HG02759 (cell line): Measurements from ENCODE around the gene SBF1.

Source experiments
- ATAC-seq: cut with Tn5 transposase; IDR thresholded peaks from one replicate; pipeline ENCODE4 v1.9.1; 2021; ENCODE audit warnings: mild to moderate bottlenecking, moderate library complexity; ENCODE audit not compliant: unreplicated experiment

SBF1 gene

DNA sequence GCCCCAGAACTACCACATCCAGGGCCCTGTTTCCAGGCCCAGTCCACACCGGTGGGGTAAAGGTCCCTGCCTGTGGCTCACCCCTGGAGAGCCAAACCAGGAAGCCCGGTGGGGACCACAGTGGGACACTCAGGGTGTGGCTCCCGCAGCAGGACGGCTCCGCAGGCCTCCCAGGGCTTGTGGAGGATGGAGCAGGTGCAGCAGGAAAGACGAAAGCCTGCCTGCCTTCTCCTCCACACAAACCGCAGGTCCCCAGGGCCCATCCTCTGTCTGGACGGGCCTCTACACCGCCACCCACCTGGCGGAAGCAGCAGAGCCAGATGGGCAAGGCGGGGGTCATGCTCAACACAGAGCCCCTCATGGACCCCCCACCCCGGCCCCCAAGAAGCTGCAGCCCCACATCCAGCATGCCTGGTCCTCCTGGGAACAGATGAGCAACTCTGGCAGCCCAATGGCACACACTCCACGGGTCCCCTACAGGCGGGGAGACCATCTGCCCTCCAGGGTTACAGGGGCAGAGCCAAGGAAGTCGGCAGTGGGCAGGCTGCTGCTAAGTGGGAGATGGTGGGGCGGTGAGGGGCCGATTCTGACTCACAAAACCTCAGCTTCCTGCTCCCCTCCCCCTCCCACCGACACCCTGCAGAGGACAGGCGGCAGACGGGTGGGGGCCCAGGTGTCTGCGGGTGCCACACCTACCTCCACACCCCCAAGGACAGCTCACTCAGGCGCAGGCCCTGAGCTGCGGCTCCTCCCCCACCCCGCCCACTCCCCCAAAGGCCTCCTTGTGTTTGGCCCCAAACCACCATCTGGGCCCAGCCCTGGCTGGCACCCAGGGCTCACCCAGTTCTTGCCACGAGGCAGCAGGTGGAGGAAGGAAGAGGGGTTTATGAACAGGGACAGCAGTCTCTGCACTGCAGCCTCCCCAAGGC is 5.2 kb downstream of the SBF1 start:
- ATAC-seq, result peak; percentile 62

DNA sequence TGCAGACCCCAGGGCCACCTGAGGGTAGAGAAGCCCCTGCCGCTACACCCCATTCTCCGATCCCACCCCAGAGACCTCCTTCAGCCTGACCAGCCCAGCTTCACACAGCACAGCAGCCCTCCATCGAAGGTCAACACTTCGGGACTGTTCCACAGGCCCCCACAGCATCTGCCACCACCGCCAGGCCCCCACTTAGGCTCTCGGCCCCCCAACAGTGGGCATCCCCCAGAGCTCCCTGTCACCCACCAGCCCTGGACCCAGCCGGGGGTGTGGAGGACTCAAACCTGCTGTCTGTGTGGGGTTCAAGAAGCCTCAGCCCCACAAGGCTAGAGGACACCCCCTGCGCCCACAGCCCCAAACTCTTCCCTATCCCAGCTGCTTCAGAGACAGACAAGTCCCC is 6.2 kb downstream of the SBF1 start:
- ATAC-seq, result no peak

DNA sequence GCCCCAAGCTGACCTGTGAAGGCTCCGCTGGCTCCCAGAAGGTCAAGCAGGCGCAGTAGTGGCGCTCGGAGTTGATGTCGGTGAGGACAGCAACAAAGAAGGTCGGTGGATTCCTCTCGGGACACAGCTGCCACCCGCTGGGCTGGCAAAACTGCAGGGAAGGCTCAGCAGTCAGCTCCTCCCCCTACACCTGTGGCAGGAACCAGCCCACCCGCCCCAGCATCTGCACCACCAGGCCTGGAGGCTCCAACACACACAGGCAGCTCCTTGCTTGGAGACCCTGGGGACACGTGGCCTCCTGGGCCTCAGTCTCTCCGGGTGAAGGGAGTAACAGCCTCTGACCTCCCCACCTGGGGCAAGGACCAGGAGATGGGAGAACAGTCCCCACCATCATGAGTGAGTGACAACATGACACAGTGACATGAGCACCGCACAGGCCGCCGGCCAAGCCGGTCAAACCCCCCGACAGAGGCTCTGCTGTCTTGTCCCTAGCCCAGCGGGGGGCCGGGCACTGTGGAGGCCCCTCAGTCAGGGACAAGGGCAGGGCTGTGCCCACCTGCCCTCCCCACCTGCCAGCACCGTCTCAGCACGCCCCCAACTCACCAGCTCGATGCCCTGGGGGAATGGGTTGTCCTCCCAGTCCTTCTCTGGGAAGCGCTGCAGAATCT is 6.9 kb downstream of the SBF1 start:
- ATAC-seq, result no peak

- no peak for ATAC-seq
Measured at GRCh38 chr22:50467341-50467740, 7.5 kb downstream of the SBF1 start.

DNA sequence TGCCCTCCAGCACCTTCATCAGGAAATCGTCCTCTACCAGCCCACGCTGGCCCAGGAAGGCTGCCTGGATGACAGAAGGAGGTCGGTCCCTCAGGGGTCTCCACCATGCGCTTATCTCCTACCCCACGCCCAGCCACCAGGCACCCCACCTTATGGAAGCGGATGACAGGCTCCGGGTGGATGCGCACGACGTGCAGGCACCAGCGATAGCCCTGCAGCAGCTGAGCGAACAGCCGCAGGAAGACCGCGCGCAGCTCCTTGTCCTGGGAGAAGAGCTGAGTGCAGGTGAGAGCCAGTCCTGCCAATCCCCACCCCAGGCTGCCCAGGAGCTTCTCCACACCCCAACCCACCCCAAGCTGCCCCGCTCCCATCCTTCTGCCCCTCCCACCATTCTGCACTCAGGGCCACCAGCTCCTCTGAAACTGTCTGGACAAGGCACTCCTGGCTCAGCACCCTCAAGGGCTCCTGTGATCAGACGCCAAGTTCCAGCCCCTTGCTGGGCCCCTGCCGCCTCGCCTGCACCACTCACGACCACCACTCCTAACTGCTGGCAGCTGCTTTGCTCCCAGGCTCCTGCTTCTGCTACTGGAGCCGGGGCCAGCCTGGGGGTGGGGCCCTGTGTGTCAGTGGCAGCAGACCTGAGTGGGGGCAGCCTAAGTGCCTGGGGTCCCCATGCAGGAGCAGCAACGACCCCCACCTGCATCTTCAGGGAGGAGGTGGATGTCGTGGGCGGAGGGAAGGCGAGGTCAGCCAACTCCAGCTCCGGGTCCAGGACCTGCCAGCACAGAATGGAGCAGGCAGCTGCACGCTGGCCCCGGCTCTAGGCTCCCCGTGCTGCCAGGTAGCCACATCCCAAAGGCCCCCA is 9.5 kb downstream of the SBF1 start:
- no peak for ATAC-seq

DNA sequence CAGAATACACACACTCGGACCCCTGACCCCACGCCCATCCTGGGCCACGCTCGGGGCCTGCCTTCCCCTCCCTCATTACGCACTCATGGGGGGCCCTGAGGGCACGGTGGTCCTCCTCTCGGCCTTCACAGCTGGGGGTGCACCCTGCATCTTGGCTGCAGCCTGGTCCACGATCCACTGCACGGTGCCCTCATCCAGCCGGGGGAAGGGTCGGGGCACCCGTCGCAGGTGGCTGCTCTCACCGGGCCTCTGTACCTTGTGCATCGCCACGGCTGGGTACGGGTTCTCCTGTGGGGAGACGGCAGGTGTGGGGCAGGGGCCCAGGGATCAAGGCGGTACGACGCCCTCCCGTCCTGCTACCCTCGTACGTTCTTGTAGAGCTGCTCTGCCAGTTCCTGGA is 10.4 kb downstream of the SBF1 start:
- ATAC-seq, result no peak

GRCh38 chr22:50463188-50463900 is 11.5 kb downstream of the SBF1 start:
- ATAC-seq, result no peak

DNA sequence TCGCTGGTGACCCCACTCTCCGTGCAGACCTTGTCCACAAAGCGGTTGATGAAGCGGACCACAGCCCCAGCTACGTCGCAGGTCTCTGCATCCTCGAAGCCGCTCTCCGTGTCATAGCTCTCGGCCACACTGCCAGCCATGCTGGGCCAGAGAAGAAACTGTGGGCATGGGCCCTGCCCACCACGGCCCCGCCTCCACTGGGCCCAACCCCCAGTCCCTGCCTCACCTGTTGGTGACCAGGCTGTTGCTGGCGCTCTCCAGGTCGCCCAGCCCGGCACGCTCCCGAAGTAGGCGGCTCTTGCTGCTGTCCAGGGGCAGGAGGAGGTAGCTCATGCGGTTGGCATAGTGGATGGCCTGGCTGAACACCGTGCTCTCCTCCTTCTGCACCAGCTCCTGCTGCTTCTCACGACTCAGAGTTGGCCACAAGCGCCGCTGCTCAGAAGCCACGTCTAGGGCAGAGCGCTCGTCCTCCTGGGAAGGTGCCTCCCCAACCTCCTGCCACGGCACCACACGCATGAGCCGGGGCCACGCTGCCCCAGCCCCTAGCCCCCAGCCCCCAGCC is 12.8 kb downstream of the SBF1 start:
- no peak for ATAC-seq

GRCh38 chr22:50461536-50461935 is 13.3 kb downstream of the SBF1 start:
- no peak for ATAC-seq

- ATAC-seq, result no peak
Measured at GRCh38 chr22:50460938-50461337, 13.9 kb downstream of the SBF1 start.

- ATAC-seq, result no peak
Measured at GRCh38 chr22:50459496-50460140, 15.2 kb downstream of the SBF1 start.

GRCh38 chr22:50459016-50459415 is 15.8 kb downstream of the SBF1 start:
- no peak for ATAC-seq

GRCh38 chr22:50456466-50457234 is 18.2 kb downstream of the SBF1 start:
- ATAC-seq, result no peak

DNA sequence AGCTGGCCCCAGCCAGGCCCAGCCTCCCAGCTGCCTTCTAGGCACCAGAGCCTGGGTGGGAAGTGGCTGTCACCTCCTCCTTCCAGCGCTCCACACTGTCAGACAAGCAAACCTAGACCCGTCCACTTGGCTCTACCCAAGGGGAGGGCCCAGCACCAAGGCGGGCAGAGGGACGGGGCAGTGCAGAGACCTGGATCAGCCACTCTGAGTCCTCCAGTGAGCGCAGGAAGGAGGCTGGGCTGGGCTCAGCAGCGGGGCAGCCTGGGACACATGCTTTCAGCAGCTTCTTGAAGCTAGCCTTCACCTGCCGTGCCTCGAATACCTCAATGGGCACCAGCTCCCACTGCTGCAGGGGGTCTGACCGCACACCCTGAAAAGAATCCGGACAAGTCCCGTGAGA is 18.8 kb downstream of the SBF1 start:
- ATAC-seq, result no peak

DNA sequence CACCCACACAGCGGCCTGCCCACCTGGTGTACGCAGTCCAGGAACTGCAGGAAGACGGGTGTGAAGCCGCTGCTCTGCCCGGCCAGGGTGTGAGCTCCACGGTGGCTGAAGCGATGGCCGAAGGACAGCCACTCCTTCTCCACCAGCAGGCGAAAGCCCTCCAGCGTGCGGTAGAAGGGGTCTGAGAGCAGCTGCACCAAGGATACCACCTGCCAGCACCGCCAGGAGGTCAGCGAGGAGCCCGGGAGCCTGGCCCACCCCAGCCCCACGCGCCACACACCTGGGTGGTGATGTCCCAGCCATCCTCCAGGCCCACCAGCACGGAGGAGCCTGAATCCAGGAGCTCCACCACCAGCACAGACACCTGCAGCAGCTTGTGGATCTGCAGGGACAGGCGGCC is 19.6 kb downstream of the SBF1 start:
- no peak for ATAC-seq

DNA sequence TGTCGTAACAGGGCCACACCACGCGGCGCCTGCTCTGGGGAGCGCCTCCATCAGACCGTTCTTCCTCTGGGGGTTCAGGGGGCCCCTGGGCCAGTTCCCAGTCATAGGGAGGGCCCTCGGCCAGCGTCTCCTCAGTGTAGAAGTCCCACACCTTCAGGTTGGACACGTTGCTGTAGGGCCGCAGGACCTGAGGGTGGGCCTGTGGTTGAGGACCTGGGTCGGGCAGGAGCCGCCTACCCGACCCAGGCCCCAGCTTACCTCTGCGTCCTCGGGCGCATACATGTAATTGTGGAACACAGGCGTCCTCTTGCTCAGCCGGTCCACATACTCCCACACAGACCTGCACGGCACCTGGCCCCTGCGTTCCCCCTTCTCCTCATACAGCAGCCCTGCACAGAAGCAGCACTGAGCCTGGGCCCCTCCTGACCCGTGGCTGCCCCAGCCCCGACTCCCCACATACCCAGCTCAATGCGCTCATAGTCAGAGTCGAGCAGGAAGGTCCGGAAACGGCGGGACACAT is 20.2 kb downstream of the SBF1 start:
- no peak for ATAC-seq

DNA sequence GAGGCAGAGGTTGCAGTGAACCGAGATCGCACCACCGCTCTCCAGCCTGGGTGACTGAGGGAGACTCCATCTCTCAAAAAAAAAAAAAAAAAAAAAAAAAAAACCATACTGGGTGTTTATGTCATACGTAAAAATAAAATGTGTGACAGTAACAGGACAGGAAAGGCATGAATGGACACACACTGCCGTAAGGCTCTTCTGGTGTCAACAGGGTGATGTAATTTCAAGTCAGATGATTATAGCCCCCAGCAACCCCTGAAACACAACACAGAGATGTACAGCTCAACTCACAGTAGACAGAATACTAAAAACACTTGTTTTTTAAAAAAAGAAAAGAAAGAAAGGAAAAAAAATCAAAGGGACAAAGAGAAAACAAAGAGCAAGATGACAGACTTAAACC is 22.2 kb downstream of the SBF1 start:
- ATAC-seq, result no peak

- no peak for ATAC-seq
Measured at GRCh38 chr22:50447576-50448551, 27.0 kb downstream of the SBF1 start.
